ENCODE measurements around the gene KDM3A.
A peak's percentile ranks its signal among the peaks of the same experiment; 100 is the strongest.

Gene KDM3A

GRCh38 chr2:86414996-86415395 lies 26.2 kb upstream of the KDM3A start:
- no peak for DNase-seq
- Mint-ChIP-seq H3K27me3 (peaks cover 28% of the 10 kb centered on the region), H3K4me3 (no peak overlapping the region), H3K4me1 (ENCODE audit: low read depth) (peaks cover 3% of the 10 kb centered on the region), H3K36me3 (ENCODE audit: low read depth) (no peaks in the 10 kb centered on the region), H3K27ac (no peak overlapping the region), H3K9me3 (peaks cover 3% of the 10 kb centered on the region)

GRCh38 chr2:86416146-86416545 lies 25.0 kb upstream of the KDM3A start:
- DNase-seq, result no peak
- Mint-ChIP-seq H3K4me3 (no peak overlapping the region), H3K27me3 (peaks cover 26% of the 10 kb centered on the region), H3K36me3 (ENCODE audit: low read depth) (no peaks in the 10 kb centered on the region), H3K9me3 (no peaks in the 10 kb centered on the region), H3K4me1 (ENCODE audit: low read depth) (peaks cover 3% of the 10 kb centered on the region), H3K27ac (no peak overlapping the region)

GRCh38 chr2:86417961-86418360 lies 23.2 kb upstream of the KDM3A start:
- no peak overlapping the region for H3K4me3 Mint-ChIP-seq
- no peaks in the 10 kb centered on the region for H3K36me3 Mint-ChIP-seq (ENCODE audit: low read depth)
- no peak overlapping the region for H3K27ac Mint-ChIP-seq
- H3K27me3 Mint-ChIP-seq, result peaks cover 26% of the 10 kb centered on the region
- H3K4me1 Mint-ChIP-seq (ENCODE audit: low read depth), result peaks cover 3% of the 10 kb centered on the region
- DNase-seq, result no peak
- peaks cover 9% of the 10 kb centered on the region for H3K9me3 Mint-ChIP-seq

- Mint-ChIP-seq H3K27ac (no peak overlapping the region), H3K9me3 (peaks cover 9% of the 10 kb centered on the region), H3K36me3 (ENCODE audit: low read depth) (no peaks in the 10 kb centered on the region), H3K27me3 (peaks cover 32% of the 10 kb centered on the region), H3K4me3 (no peak overlapping the region), H3K4me1 (ENCODE audit: low read depth) (no peaks in the 10 kb centered on the region)
- DNase-seq, result no peak
Observed at GRCh38 chr2:86420913-86421312, 20.3 kb upstream of the KDM3A start.

GRCh38 chr2:86426271-86426670 lies 14.9 kb upstream of the KDM3A start:
- H3K4me3 Mint-ChIP-seq, result no peak overlapping the region
- no peak overlapping the region for H3K27ac Mint-ChIP-seq
- H3K4me1 Mint-ChIP-seq (ENCODE audit: low read depth), result no peaks in the 10 kb centered on the region
- no peak for DNase-seq
- peaks cover 33% of the 10 kb centered on the region for H3K27me3 Mint-ChIP-seq
- no peaks in the 10 kb centered on the region for H3K36me3 Mint-ChIP-seq (ENCODE audit: low read depth)
- H3K9me3 Mint-ChIP-seq, result peaks cover 16% of the 10 kb centered on the region

- H3K27ac Mint-ChIP-seq, result no peak overlapping the region
- H3K36me3 Mint-ChIP-seq (ENCODE audit: low read depth), result no peaks in the 10 kb centered on the region
- peaks cover 10% of the 10 kb centered on the region for H3K27me3 Mint-ChIP-seq
- peaks cover 6% of the 10 kb centered on the region for H3K9me3 Mint-ChIP-seq
- H3K4me1 Mint-ChIP-seq (ENCODE audit: low read depth), result no peaks in the 10 kb centered on the region
- DNase-seq, result no peak
- no peak overlapping the region for H3K4me3 Mint-ChIP-seq
Observed at GRCh38 chr2:86429335-86429734, 11.8 kb upstream of the KDM3A start.

- peaks cover 6% of the 10 kb centered on the region for H3K27me3 Mint-ChIP-seq
- DNase-seq, result no peak
- H3K9me3 Mint-ChIP-seq, result peaks cover 6% of the 10 kb centered on the region
- no peak overlapping the region for H3K4me3 Mint-ChIP-seq
- H3K4me1 Mint-ChIP-seq (ENCODE audit: low read depth), result no peaks in the 10 kb centered on the region
- H3K27ac Mint-ChIP-seq, result no peak overlapping the region
- H3K36me3 Mint-ChIP-seq (ENCODE audit: low read depth), result no peaks in the 10 kb centered on the region
Observed at GRCh38 chr2:86430368-86430767, 10.8 kb upstream of the KDM3A start.

GRCh38 chr2:86433137-86433536 lies 8.0 kb upstream of the KDM3A start:
- Mint-ChIP-seq H3K9me3 (peaks cover 15% of the 10 kb centered on the region), H3K4me1 (ENCODE audit: low read depth) (no peaks in the 10 kb centered on the region), H3K36me3 (ENCODE audit: low read depth) (peaks cover 2% of the 10 kb centered on the region), H3K4me3 (no peak overlapping the region), H3K27ac (no peak overlapping the region), H3K27me3 (no peaks in the 10 kb centered on the region)
- DNase-seq, result no peak

GRCh38 chr2:86434290-86434689 lies 6.9 kb upstream of the KDM3A start:
- Mint-ChIP-seq H3K9me3 (peaks cover 17% of the 10 kb centered on the region), H3K4me1 (ENCODE audit: low read depth) (no peaks in the 10 kb centered on the region), H3K27ac (no peak overlapping the region), H3K36me3 (ENCODE audit: low read depth) (peaks cover 5% of the 10 kb centered on the region), H3K4me3 (no peak overlapping the region), H3K27me3 (no peaks in the 10 kb centered on the region)
- DNase-seq, result no peak

GRCh38 chr2:86435531-86435930 lies 5.6 kb upstream of the KDM3A start:
- Mint-ChIP-seq H3K4me3 (no peak overlapping the region), H3K27me3 (no peaks in the 10 kb centered on the region)

GRCh38 chr2:86436328-86436727 lies 4.8 kb upstream of the KDM3A start:
- H3K27ac Mint-ChIP-seq, result no peak overlapping the region
- peaks cover 9% of the 10 kb centered on the region for H3K4me1 Mint-ChIP-seq (ENCODE audit: low read depth)
- peaks cover 21% of the 10 kb centered on the region for H3K9me3 Mint-ChIP-seq
- H3K27me3 Mint-ChIP-seq, result no peaks in the 10 kb centered on the region
- DNase-seq, result no peak
- H3K4me3 Mint-ChIP-seq, result no peak overlapping the region
- peaks cover 24% of the 10 kb centered on the region for H3K36me3 Mint-ChIP-seq (ENCODE audit: low read depth)

More at GRCh38 chr2:86435531-86435930, 5.6 kb upstream of the KDM3A start:
- no peak overlapping the region for H3K27ac Mint-ChIP-seq
- H3K9me3 Mint-ChIP-seq, result peaks cover 20% of the 10 kb centered on the region
- peaks cover 17% of the 10 kb centered on the region for H3K36me3 Mint-ChIP-seq (ENCODE audit: low read depth)
- DNase-seq, result no peak
- peaks cover 4% of the 10 kb centered on the region for H3K4me1 Mint-ChIP-seq (ENCODE audit: low read depth)

- DNase-seq, result no peak
- Mint-ChIP-seq H3K4me3 (peak overlapping the region; percentile 84), H3K4me1 (ENCODE audit: low read depth) (peaks cover 37% of the 10 kb centered on the region), H3K36me3 (ENCODE audit: low read depth) (peaks cover 54% of the 10 kb centered on the region), H3K27me3 (no peaks in the 10 kb centered on the region), H3K9me3 (peaks cover 21% of the 10 kb centered on the region), H3K27ac (peak overlapping the region; percentile 100)
Observed at GRCh38 chr2:86439879-86440630, 1.1 kb upstream of the KDM3A start.

GRCh38 chr2:86441392-86441881 lies 266 bp downstream of the KDM3A start:
- Mint-ChIP-seq H3K27me3 (no peaks in the 10 kb centered on the region), H3K4me3 (peak overlapping the region; percentile 89), H3K9me3 (peaks cover 19% of the 10 kb centered on the region), H3K4me1 (ENCODE audit: low read depth) (peaks cover 51% of the 10 kb centered on the region), H3K36me3 (ENCODE audit: low read depth) (peaks cover 68% of the 10 kb centered on the region), H3K27ac (peak overlapping the region; percentile 100)
- no peak for DNase-seq

- Mint-ChIP-seq H3K9me3 (peaks cover 15% of the 10 kb centered on the region), H3K4me1 (ENCODE audit: low read depth) (peaks cover 56% of the 10 kb centered on the region), H3K36me3 (ENCODE audit: low read depth) (peaks cover 74% of the 10 kb centered on the region), H3K27me3 (no peaks in the 10 kb centered on the region), H3K4me3 (peak overlapping the region; percentile 89), H3K27ac (peak overlapping the region; percentile 98)
- DNase-seq, result peak; percentile 77
Observed at GRCh38 chr2:86441882-86442641, 891 bp downstream of the KDM3A start.

- H3K4me3 Mint-ChIP-seq, result peak overlapping the region; percentile 89
- peaks cover 78% of the 10 kb centered on the region for H3K36me3 Mint-ChIP-seq (ENCODE audit: low read depth)
- peaks cover 13% of the 10 kb centered on the region for H3K9me3 Mint-ChIP-seq
- peak; percentile 73 for DNase-seq
- H3K27ac Mint-ChIP-seq, result peak overlapping the region; percentile 98
- H3K27me3 Mint-ChIP-seq, result no peaks in the 10 kb centered on the region
- peaks cover 61% of the 10 kb centered on the region for H3K4me1 Mint-ChIP-seq (ENCODE audit: low read depth)
Observed at GRCh38 chr2:86442642-86443005, 1.5 kb downstream of the KDM3A start.
